GM12875 (cell line): Measurements from ENCODE around the gene DNAJB5.

Source experiments
- H3K4me3 ChIP-seq: one replicate; pipeline ENCODE4 v1.5.1; 2011; ENCODE audit warnings: low read depth, low read length, control low read depth
- TF ChIP-seq, protein P1 (sequence below): IDR thresholded peaks from 2 replicates; pipeline ENCODE4 v1.5.1; 2011; ENCODE audit warnings: low read depth, mild to moderate bottlenecking, control low read depth, inconsistent platforms, low read length, moderate library complexity, borderline replicate concordance; ENCODE audit not compliant: insufficient read depth

DNAJB5 gene

GRCh38 chr9:34996181-34996904, 6.8 kb downstream of the DNAJB5 start:
- TF ChIP-seq, protein P1, sequence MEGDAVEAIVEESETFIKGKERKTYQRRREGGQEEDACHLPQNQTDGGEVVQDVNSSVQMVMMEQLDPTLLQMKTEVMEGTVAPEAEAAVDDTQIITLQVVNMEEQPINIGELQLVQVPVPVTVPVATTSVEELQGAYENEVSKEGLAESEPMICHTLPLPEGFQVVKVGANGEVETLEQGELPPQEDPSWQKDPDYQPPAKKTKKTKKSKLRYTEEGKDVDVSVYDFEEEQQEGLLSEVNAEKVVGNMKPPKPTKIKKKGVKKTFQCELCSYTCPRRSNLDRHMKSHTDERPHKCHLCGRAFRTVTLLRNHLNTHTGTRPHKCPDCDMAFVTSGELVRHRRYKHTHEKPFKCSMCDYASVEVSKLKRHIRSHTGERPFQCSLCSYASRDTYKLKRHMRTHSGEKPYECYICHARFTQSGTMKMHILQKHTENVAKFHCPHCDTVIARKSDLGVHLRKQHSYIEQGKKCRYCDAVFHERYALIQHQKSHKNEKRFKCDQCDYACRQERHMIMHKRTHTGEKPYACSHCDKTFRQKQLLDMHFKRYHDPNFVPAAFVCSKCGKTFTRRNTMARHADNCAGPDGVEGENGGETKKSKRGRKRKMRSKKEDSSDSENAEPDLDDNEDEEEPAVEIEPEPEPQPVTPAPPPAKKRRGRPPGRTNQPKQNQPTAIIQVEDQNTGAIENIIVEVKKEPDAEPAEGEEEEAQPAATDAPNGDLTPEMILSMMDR = no peak
- H3K4me3 ChIP-seq = no peak overlapping the region

- no peak overlapping the region for H3K4me3 ChIP-seq
- TF ChIP-seq, protein P1 = no peak
Observed at GRCh38 chr9:34996905-34997279, 7.3 kb downstream of the DNAJB5 start.

DNA sequence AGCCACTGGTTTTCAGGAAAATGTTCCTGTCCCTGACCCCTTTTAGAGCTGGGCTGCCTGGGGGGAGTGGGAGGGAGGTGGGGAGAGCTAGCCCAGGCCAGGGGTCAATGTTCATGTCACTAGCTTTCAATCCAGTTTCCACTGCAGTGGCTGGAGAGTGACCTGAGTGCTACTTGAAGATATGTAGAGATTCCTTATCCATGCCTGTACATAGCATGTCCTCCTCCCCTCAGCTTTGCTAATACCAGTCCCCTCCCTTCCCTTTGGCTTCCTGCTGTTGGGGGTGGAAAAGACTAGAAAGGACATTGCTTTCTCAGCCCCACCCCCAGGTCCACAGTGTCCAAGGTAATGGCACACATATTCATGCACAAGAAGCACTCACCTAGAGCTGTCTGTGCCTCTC, 7.8 kb downstream of the DNAJB5 start:
- H3K4me3 ChIP-seq = no peak overlapping the region
- TF ChIP-seq, protein P1 = no peak

GRCh38 chr9:34998266-34998665, 8.7 kb downstream of the DNAJB5 start:
- no peak overlapping the region for H3K4me3 ChIP-seq
- TF ChIP-seq, protein P1 = no peak

DNA sequence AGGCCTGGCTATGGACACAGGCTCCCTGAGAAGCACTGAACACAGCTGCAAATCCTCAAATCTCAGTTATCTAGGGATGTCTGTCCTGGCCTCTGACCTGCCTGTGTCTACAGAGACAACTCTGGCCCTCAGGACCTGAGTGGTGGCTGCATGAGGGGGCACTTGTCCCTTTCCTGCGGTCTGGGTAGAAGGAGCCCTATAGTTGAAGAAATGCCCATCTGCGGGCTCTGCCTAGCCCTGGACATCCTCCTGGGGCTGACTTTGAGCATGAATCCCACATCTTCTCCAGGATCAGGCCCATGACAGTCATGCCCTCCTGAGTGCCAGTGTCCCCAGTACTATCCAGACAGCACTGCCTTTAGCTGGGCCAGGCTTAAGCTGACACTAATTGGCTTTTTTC, 10.0 kb downstream of the DNAJB5 start:
- TF ChIP-seq, protein P1 = no peak
- H3K4me3 ChIP-seq = no peak overlapping the region

DNA sequence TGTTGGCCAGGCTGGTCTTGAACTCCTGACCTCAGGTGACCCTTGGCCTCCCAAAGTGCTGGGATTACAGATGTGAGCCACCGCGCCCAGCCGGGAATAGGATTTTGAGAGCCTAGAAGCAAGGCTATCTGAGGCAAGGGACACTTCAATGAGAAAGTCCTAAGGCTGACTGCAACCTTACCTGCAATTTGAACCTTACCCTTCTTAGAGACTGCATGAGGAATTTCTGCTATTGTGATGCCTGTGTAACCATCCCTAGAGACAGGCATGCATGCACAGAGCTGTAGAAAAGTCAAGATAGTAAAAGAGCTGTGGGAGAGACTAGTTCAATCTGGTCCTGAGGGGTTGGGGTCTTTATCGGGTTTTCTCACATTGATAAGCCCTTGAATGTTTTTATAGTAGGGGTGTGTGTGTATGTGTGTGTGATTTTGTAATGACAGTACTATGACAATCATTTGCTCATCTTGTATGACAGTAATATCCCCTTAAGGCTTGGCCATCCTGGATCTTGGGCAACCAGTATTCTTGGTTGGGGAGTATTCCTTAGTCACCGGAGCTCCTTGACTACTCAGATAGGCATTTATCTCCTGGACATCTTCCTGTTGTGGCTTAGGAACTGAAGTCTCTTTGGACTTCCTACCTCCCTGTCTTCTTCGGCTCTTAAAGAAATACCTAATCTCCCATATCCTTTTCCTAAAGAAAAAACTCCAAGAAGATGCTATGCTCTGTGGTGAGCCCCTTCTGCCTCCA, 11.2 kb downstream of the DNAJB5 start:
- TF ChIP-seq, protein P1 = no peak
- H3K4me3 ChIP-seq = no peak overlapping the region

GRCh38 chr9:35001285-35001677, 11.7 kb downstream of the DNAJB5 start:
- no peak overlapping the region for H3K4me3 ChIP-seq
- TF ChIP-seq, protein P1 = no peak
